Stimulated activated CD4-positive, alpha-beta T cell treated with anti-CD3 and anti-CD28 coated beads, Interleukin-4, amount 100 ng/mL, for 48 hours (primary cell): ENCODE results near the gene FCRL4.

Source experiments
- DNase-seq, 2 donors: peaks; one replicate each; pipeline ENCODE4 v3.0.0-alpha.2; 2020; ENCODE audit warnings: low read depth in 2 of 2

The FCRL4 gene

DNA sequence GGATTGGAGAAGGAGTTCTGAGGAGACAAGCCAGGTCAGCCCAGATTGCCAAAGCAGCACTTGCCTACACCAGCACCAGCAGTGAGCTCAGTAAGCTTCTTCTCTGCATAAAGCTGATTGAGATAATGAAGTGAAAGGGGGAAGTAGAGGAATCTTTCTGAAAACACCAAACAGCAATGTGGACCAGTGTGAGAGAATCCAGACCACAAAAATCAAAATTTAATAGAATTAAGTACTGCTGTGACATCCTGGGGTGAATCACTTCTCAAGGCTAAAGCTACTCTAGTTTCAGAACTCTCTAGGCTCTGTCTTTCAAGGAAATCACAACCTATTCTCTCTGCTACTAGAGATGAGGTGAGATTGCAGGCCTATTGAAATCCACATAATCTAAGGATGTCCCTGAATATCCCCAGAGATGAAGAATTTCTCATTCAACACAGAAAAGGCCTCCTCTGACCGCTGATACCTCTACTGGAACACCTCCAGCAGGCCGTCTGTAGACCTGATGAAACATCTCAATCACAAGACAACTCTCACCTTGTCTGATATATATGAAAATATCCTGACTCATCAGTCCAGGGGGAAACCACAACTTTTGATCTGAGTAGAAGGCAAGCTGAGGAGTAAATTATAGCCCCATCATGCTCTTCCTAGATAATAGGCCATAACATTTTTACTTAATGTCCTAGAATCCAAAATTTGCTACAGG, at the start of gene FCRL4:
Gene FCRL4, minus strand, starts transcription at position 127 of the 709 bp plus-strand sequence. CDS start 141 bp downstream, outside the sequence.
- no peak for DNase-seq

DNA sequence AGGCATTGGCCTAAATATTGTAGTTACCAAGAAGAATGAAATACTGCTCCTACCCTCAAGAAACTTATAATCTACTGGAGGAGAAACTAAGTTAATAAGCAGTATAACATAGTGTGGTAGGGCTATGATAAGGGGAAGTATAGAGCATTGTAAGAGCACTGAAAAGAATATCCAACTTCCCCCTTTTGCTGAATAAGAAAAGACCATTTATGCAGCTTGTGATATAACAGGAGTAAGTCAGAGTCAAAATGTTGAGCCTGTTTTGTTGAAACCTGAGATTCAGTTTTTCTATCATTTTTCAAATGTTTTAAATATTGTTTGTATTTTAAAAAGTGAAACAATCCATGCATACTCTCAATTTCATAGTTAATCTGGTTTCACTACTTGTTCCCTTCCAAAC, 48.3 kb upstream of the FCRL4 start:
- no peak for DNase-seq

DNA sequence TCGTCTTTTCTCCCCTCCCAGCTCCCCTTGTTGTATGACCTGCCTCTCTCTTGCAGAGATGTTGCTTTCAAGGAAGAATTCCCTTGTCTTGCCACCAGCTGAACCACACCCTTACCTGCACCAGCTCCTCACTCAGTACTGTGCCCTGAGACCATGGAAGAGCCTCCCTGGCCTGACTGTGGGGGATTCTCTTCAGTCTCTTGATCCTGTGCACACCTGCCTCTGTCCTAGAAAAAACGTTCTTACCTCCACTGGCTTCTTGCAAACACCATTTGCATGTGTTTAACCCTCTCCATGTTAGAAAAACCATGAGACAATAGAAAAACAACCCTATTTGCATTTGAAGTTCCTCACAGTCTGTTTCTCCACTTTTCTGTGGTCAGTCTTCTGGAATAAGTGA, 43.3 kb upstream of the FCRL4 start:
- no peak for DNase-seq

DNA sequence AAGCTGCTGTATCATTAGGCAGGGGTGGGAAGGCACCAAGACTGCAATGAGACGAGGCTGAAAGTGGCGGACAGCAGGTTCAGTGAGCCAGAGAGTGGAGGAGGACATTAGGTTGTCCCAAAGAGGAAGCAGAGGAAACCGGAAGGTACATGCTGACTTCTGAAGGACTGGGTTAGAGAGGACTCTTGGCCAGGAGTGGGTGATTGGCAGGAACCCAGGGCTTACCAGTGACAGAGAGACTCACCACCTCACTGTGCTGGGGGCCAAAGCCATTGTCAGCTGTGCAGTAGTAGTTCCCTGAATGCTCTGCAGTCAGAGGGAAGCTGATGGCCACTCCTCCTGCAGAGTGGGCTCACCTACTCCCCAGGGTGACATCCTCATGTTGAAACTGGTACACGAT, 41.9 kb upstream of the FCRL4 start:
- DNase-seq: no peak

DNA sequence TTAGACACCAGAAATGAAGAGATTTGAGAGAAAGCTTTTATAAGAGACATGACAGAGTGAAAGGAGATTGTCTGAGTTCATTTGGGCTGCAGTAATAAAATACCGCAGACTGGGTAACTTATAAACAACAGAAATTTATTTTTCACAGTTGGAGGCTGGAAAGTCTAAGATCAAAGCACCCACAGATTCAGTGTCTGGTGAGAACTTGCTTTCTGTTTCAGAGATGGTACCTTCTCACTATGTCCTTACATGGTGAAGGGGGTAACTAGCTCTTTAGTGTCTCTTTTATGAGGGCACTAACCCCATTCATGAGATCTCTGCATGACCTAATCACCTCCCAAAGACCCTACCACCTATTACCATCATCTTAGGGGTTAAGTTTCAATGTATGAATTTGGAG, 30.9 kb upstream of the FCRL4 start:
- DNase-seq: no peak

DNA sequence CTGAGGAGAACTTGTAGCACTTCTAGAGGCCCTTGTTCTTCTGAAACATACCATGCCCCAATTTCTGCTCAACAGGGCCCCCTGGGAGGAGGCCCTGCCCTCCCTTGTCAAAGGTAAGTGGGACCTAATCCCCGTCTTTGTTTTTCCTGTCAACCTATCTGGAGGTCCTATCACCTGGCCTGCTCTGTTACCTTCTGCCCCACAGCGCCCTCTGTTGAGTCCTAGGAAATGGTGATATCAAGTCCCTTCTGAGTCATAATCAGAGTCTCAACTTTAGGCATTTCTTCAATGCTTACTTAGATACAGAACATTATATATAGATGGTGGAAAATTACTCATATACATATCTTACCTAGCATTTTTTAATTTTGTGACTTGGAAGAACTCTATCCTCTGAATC, 28.2 kb upstream of the FCRL4 start:
- DNase-seq: no peak

DNA sequence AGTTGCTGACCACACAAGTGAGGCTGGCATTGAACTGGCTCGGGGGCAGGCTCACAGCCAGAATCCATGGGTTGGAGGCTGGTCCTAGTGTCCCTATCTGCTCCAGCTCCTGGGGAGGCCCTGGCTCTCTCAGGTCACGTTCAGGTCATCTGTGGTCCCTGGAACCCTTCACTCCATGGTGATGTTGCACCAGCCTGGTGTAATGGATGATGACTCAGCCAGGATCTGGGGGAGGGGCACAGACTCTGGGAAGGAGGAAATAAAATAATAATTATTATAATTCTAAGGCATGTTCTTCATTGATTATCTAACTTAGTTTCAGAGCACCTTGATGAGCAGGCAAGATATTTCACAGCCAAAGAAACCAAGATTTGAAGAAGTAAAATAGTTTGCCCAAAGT, 26.6 kb upstream of the FCRL4 start:
- DNase-seq: no peak

DNA sequence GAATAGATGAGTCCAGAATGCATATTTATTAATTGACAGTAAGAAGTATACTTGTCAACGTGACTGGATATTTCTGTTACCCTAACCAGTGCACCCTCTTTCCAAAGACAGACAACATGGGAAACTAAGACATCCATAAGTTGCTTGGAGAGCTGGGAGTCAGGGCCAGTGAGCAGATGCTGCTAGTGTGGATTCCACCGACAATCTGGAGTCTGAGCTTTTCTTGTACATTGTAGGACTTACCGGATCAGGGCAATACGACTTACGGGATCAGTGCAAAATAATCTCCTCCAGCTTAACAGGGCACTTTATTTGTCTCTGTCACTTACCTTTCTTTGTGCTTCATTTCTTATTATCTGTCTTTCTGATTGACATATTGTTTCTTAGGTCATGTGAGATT, 24.6 kb upstream of the FCRL4 start:
- no peak for DNase-seq

DNA sequence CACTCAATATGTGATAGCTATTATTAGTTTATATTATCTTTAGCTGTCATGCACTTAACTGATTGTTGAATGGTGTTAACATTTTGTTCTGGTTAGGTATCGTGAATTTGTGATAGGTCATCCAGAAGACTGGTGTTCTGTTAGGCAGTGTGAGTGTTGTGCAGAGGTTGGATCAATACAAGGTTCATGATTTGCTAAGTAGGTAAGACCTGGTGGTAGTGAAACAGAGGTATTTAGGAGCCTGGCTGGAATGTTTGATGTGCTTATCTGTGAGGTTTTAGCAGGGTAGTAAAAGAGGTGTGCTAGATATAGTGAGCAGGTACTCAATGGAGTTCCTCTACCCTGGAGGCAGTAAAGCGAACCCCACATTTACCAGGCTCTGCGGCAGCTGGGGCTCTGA, 20.3 kb upstream of the FCRL4 start:
- no peak for DNase-seq

DNA sequence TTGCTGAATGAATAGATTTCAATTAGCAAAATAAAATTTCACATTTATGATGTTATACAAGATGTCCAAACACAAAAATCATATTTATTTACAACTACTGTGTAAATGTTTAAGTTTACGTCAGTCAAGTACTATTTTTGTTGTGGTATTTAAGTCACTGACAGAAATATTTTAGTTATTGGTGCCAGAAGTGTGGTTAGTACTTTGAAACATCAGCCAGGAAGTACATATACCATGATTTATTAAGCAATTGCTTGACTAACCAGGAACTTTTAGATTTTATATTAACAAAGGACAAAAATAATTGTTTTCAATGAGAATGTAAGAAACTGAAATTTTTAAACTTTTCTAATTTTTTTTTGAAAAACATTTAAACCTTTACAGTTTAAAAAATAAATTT, 2.4 kb upstream of the FCRL4 start:
- no peak for DNase-seq

DNA sequence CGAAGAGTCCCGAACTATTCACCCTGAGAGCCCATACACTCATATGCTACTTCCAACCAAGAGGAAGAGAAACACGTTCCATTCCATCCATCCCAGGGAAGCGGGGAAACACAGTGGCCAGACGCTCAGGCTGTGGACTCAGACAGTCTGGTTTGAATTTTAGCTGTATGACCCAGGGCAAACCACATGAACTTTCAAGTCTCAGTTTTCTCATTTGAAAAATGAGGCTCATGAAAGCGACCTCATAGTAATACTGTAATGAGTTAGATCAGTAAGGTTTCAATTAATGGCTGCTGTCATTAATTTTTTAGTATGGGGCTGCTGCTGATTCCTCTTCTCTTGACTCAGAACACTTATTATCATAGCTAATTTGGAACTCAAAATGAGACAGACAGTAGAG, 1.5 kb downstream of the FCRL4 start:
- no peak for DNase-seq

DNA sequence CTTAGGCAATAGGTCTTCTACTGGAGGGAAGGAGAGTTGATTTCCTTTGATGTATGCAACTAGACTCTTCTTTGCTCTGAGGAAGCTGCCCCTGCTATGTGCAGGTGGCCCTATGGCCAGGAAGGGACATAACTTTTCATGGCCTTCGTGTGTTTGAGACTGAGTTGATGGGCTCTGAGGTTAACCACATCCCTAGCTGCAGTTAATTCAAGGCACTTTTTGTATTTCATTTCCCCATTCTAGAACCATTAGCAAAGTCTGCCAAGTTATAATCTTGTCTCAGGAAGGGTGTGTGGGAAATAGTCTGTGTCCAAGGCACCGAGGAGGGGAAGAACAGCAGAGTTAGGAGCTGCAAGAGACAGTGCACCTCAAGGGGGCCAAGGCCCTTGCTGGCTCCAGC, 2.5 kb downstream of the FCRL4 start:
- no peak for DNase-seq

DNA sequence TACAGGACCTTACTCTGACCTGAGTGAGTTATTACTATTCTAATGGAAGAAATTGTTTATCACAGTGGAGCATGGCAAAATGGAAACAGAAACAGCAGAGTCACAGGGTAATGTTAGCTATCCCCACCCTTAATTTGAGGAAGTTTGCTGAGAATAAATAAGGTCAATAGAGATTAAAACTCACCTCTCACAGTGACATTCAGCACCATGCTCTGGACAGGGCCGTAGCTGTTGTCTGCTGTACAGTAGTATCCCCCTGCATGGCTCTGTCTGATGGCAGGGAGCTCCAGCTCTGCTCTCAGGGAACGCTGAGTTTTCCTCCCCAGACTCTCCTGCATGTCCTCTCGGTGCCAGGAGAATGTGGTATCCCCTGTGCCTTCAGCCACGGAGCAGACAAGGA, 11.9 kb downstream of the FCRL4 start:
- no peak for DNase-seq

DNA sequence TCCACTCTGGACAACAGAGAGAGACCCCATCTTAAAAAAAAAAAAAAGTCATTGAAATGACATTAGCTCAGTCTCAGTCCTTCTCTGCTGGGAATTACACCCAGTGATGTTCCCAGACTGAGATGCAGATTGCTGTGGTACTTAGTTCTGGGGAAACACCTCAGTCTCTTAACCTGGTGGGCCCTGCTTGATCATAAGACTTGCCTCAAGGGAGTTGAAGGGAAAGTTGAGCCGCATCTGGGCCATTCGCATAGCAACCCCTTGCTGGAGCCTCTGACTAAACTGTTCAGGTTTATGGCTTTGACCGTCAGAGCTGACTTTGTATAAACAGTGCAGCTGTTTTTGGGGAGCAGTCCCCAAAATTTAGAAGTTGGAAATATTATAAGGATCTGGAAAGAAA, 13.4 kb downstream of the FCRL4 start:
- no peak for DNase-seq

DNA sequence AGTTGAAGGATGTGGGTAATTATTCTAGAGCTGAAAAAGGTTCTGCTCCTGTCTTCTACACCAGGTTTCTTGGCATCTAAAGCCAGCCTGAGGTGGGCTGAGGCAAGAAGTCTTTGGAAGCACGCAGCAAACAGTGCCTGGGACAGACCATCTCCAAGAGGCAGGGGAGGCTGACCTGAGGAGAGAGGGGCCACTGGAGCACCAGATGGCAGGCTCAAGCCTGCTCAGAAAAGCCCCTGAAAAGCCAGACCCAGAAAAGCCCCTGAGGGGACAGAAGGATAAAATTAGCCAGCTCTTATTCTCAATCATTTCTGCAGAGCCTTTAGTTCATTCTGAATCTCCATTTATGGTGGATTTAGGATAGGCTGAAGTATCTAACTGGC, 17.1 kb downstream of the FCRL4 start:
- DNase-seq: no peak

DNA sequence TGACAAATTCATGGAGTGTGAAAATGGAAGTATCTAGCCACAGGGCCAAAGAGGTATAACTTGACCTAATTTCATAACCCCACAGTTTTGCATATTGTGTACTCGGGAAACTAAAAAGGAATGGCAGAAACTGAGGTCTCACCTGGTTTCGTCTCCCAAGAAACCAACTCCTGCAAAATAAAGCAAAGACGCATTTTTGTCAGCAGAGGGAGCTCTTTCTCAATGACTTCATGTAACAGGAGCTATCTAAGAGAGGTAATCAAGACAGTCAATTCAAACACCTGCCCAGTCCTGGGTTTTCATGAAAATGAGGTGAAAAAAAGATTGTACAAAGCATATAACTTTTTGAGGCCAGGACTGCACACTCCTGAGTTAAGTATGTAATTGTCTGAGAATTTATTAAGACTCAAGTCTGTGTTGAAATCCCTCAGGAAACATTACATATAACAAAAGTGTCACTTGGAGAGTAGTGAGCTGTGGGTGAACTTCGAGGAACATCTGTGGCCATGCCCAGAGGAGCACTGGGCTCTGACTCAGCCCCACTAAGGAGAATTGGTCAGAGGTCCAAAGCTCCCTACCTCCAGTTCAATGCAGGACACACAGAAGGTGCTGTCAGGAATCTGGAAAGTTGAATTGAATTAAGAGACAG, 17.6 kb downstream of the FCRL4 start:
- no peak for DNase-seq

DNA sequence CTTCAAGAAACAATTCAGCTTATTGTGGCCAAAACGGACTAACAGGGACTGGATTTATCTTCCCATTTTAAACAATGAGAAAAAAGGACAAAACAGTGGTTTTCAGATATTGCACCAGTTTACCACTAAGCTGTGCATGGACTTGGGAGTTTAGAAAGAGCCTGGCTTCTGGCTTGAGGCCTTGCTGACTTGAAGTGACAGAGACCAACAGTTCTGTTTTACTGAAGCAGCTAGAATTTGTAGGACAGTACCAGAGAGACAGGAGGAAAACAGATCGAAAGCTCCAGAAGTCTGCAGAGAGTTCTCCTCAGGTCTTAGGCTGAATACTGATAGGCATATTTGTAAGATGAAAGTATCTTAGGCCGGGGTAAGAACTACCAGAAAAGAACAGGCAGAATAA, 20.5 kb downstream of the FCRL4 start:
- DNase-seq: no peak

DNA sequence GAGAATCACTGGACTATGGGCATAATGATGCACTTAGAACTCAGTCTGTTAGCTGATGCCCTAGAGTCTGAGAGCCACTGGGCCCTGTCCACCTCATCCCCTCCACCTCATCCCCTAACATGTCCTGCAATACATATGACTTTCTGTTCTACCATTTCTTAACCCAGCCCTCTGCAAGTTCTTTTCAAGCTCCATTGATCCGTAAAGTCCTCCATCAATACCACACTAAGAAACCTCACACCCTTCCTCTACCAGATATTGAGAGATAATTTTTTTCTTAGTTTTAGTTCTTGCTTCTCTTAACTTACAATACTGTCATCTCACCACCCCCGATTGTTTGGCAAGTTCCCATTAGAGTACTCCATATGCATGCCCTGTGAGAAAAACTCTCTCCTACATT, 22.1 kb downstream of the FCRL4 start:
- DNase-seq: no peak

DNA sequence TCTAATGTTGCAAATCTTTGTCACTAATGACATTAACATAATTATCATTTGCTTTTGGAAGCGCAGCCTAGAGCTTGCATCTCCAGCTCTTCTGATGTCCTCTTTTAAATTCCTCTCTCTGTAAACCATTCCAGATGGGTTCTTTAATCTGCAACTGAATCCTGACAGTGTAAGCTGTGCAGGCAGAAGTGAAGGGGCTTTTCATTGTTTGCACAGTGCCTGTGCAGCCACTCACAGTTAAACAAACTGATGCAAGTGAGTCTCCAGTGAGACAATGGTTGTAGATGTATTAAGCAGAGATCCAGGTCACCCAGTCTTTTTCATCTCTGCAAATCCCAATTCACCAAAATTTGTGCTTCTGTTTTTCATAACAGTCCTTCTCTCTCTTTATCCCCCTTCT, 23.0 kb downstream of the FCRL4 start:
- no peak for DNase-seq

DNA sequence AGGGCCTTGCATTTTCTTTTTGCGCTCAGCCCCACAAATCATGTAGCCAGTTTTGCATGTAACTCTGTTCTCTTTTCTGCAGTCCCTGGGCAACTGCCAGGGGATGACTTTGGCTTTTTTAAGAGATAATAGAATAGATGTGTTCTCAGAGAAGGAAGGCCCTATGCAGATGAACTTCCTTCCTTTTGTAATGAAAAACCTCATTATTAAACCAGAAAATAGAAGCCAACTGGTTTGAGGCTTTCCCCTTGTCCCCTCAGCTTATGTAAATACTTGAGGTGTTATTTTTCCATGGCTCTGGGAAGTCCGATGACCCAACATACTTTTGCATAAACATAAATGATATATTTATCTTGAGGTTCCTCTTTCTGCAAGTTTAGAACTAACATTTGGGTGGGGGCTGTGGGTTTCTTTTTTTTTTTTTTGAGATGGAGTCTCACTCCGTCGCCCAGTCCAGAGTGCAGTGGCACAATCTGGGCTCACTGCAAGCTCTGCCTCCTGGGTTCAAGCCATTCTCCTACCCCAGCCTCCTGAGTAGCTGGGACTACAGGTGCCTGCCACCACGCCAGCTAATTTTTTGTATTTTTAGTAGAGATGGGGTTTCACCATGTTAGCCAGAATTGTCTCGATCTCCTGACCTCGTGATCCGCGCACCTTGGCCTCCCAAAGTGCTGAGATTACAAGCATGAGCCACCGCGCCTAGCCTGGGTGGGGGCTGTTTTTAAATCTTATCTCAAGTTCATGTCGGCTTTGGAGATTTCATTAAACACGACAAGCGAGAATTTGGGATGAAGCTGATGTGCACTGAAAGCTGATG, 31.2 kb downstream of the FCRL4 start:
- no peak for DNase-seq

DNA sequence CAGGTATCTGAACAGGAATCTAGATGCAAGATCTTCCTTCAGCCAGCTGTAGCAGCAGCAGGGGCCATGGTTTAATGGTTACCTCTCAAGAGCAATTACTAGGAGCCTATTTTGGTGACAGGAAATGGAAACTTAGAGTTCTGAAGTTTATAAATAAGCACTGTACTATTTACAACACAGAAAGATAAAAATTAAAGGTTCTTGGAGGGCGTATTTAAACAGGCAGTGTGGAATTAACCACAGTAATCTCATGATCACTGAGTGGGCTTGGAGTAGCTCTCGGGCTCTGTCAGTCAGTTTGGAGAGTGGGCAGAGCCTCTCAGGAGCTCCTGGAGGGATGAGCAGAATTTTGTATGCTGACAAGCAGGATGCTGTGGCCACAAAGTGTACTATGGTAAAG, 35.4 kb downstream of the FCRL4 start:
- DNase-seq: no peak

DNA sequence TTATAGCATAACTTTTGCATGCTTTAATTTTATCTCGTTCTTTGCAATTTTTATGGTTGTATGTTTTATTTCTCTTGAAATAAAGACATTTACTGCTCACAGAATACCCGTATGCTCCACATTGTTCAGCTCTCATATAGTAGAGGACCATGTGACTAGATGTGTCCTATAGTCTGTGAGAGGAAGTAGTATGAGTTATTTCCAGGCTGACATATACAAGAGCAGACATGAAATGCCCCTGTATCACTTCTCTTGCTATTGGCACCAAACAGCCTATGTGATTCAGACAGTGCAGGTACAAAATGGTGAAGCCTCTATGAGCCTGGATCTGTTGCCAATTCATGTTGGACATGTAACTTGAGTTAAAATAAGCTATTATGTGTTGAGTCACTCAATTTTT, 39.8 kb downstream of the FCRL4 start:
- no peak for DNase-seq
